Measurements from ENCODE around the gene PHACTR2. TPM values are rescaled to one million over a fixed set of nuclear protein-coding genes. Genes with fewer than 3 reads are reported as not detected.
"Not testable (repeated sequence)": the region's sequence is repeated elsewhere in the genome, so short reads cannot be mapped to it uniquely, and the experiment has no call there.

PHACTR2 gene
- total RNA-seq, 1 donor from 2014 or later: 110 TPM

DNA sequence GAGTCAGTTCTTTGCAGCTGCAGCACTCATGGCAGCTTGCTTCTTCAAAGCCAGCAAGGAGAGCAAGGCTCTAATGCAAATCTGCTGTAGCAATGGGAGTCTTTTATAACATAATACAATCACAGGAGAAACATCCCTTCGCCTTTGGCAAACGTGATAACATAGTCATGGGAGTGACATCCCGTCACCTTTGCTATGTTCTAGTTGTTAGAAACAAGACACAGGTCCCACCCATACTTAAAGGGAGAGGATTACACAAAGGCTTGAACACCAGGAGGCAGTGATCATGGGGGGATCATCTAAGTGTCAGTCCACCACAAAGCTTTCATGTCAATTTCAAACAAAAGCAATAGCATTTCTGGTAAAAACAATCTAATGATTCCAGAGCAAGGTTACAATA is 40.1 kb upstream of the PHACTR2 start:
- no peak for TF ChIP-seq CTCF (IDR thresholded peaks at IDR 0.05)
- Mint-ChIP-seq H3K9me3 (ENCODE audit: low read depth) (peaks cover 7% of the 10 kb centered on the region), H3K4me1 (ENCODE audit: low read depth) (no peaks in the 10 kb centered on the region), H3K27me3 (ENCODE audit: low read depth) (no peaks in the 10 kb centered on the region), H3K27ac (ENCODE audit: unreplicated experiment) (no peak overlapping the region), H3K4me3 (ENCODE audit: unreplicated experiment) (no peak overlapping the region), H3K36me3 (ENCODE audit: low read depth) (no peaks in the 10 kb centered on the region)
- no peak for DNase-seq (ENCODE audit: low spot score)

- H3K9me3 Mint-ChIP-seq (ENCODE audit: low read depth): peaks cover 5% of the 10 kb centered on the region
- no peak overlapping the region for H3K4me3 Mint-ChIP-seq (ENCODE audit: unreplicated experiment)
- H3K36me3 Mint-ChIP-seq (ENCODE audit: low read depth): no peaks in the 10 kb centered on the region
- TF ChIP-seq CTCF (IDR thresholded peaks at IDR 0.05): no peak
- no peak overlapping the region for H3K27ac Mint-ChIP-seq (ENCODE audit: unreplicated experiment)
- no peaks in the 10 kb centered on the region for H3K27me3 Mint-ChIP-seq (ENCODE audit: low read depth)
- DNase-seq (ENCODE audit: low spot score): no peak
- peaks cover 12% of the 10 kb centered on the region for H3K4me1 Mint-ChIP-seq (ENCODE audit: low read depth)
Measured at GRCh38 chr6:143642403-143642802, 35.4 kb upstream of the PHACTR2 start.

DNA sequence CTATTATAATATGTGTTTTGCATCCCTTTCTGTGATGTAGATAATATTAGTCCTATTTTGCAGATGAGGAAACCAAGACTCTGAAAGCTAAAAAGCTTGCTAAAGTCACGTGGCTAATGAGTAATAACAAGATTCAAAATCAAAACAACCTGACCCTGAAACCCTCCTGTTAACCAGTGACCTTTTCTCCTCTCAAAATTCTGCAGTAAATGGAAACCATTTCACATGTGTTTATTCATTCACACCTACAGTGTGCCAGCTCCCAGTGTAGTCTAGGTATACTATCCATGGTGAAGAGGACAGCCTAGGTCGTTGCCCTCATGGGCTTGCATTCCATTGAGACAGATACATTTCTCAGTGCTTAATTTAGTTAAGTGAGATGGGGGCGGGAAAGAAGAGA is 30.6 kb upstream of the PHACTR2 start:
- Mint-ChIP-seq H3K27me3 (ENCODE audit: low read depth) (no peaks in the 10 kb centered on the region), H3K9me3 (ENCODE audit: low read depth) (peaks cover 5% of the 10 kb centered on the region), H3K27ac (ENCODE audit: unreplicated experiment) (no peak overlapping the region), H3K4me3 (ENCODE audit: unreplicated experiment) (no peak overlapping the region), H3K4me1 (ENCODE audit: low read depth) (peaks cover 12% of the 10 kb centered on the region), H3K36me3 (ENCODE audit: low read depth) (no peaks in the 10 kb centered on the region)
- no peak for DNase-seq (ENCODE audit: low spot score)
- TF ChIP-seq CTCF (IDR thresholded peaks at IDR 0.05): no peak

DNA sequence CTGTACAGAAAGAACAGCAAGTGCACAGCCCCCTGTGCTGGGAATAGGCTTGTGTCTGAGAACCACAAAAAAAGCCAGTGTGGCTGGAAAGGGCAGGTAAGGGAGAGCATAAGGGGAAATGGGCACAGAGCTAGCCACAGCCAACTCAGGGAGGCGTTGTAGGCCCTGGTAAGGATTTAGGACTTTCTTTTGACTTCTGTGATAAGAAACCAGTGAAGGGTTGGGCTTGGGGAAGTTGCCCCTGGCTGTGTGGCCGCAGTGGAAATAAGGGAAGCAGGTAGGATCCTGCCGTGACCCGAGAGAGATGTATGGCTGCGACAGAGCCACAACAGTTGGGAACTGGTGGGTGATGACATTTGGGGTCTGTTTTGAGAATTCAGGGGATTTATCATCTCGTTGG is 30.0 kb upstream of the PHACTR2 start:
- Mint-ChIP-seq H3K4me1 (ENCODE audit: low read depth) (peaks cover 12% of the 10 kb centered on the region), H3K27me3 (ENCODE audit: low read depth) (no peaks in the 10 kb centered on the region), H3K27ac (ENCODE audit: unreplicated experiment) (no peak overlapping the region), H3K36me3 (ENCODE audit: low read depth) (no peaks in the 10 kb centered on the region), H3K9me3 (ENCODE audit: low read depth) (peaks cover 5% of the 10 kb centered on the region), H3K4me3 (ENCODE audit: unreplicated experiment) (no peak overlapping the region)
- DNase-seq (ENCODE audit: low spot score): no peak
- no peak for TF ChIP-seq CTCF (IDR thresholded peaks at IDR 0.05)

DNA sequence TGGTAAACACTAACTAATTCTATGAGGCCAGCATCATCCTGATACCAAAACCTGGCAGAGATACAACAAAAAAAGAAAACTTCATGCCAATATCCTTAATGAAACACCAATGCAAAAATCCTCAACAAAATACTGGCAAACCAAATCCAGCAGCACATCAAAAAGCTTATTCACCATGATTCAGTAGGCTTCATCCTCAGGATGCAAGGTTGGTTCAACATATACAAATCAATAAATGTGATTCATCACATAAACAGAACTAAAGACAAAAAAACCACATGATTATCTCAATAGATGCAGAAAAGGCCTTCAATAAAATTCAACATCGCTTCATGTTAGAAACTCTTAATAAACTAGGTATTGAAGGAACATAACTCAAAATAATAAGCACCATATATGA is 28.4 kb upstream of the PHACTR2 start:
- not testable (repeated sequence) for DNase-seq (ENCODE audit: low spot score); H3K4me3 Mint-ChIP-seq (ENCODE audit: unreplicated experiment); H3K36me3 Mint-ChIP-seq (ENCODE audit: low read depth); H3K9me3 Mint-ChIP-seq (ENCODE audit: low read depth); H3K27me3 Mint-ChIP-seq (ENCODE audit: low read depth); H3K27ac Mint-ChIP-seq (ENCODE audit: unreplicated experiment)
- H3K4me1 Mint-ChIP-seq (ENCODE audit: low read depth): peaks cover 12% of the 10 kb centered on the region

DNA sequence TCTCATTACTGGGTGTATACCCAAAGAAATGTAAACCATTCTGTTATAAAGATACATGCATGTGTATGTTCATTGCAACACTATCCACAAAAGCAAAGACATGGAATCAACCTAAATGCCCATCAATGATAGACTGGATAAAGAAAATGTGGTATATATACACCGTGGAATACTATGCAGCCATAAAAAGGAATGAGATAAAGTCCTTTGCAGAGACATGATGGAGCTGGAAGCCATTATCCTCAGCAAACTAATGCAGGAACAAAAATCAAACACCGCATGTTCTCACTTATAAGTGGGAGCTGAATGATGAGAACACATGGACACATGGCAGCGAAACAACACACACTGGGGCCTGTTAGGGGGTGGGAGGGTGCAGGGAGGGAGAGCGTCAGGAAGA is 26.4 kb upstream of the PHACTR2 start:
- H3K27ac Mint-ChIP-seq (ENCODE audit: unreplicated experiment); H3K36me3 Mint-ChIP-seq (ENCODE audit: low read depth); H3K4me3 Mint-ChIP-seq (ENCODE audit: unreplicated experiment); H3K27me3 Mint-ChIP-seq (ENCODE audit: low read depth); H3K9me3 Mint-ChIP-seq (ENCODE audit: low read depth); DNase-seq (ENCODE audit: low spot score): not testable (repeated sequence)
- H3K4me1 Mint-ChIP-seq (ENCODE audit: low read depth): peaks cover 11% of the 10 kb centered on the region
